Activated naive CD8-positive, alpha-beta T cell treated with anti-CD3 and anti-CD28 coated beads, Interleukin-2, amount 50 U/mL, for 24 hours (primary cell): Measurements from ENCODE around the gene DIS3L2.
"Not testable (repeated sequence)": the region's sequence is repeated elsewhere in the genome, so short reads cannot be mapped to it uniquely, and the experiment has no call there.

Experiments
- ATAC-seq: fragments of 150-1000 bp; cut with Tn5 transposase; one replicate; pipeline ENCODE4 v1.10.0; 2021
- DNase-seq: peaks from one replicate; pipeline ENCODE4 v3.0.0; 2021
- H3K27ac Mint-ChIP-seq: one replicate; pipeline ENCODE4 v1.8.0; 2021; ENCODE audit warnings: mild to moderate bottlenecking, mixed read lengths
- H3K27me3 Mint-ChIP-seq: one replicate; pipeline ENCODE4 v1.8.0; 2021; ENCODE audit warnings: mixed read lengths
- H3K36me3 Mint-ChIP-seq: one replicate; pipeline ENCODE4 v1.8.0; 2021; ENCODE audit warnings: low read depth, mixed read lengths
- H3K4me1 Mint-ChIP-seq: one replicate; pipeline ENCODE4 v1.8.0; 2021; ENCODE audit warnings: mixed read lengths
- H3K4me3 Mint-ChIP-seq: one replicate; pipeline ENCODE4 v1.8.0; 2021; ENCODE audit warnings: mild to moderate bottlenecking, moderate library complexity, mixed read lengths
- H3K9me3 Mint-ChIP-seq: one replicate; pipeline ENCODE4 v1.8.0; 2021; ENCODE audit warnings: mixed read lengths

DIS3L2 gene

DNA sequence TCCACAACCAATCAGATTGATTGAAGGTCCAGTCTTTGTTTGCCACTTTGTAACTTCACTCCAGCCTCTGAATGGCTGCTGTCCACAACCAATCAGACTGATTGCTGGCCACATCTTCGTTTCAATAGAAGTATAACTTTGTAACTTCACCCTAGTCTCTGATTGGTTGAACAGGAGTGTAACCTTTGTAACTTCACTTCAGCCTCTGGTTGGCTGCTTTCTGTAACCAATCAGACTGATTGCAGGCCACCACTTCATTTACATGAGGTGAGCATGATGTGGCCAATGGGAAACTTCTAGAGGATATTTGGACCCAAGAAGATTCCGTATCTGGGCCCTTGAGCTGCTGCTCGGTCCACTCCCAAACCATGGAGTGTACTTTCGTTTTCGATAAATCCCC is 400.1 kb downstream of the DIS3L2 start:
- no peaks in the 10 kb centered on the region for H3K27me3 Mint-ChIP-seq

DNA sequence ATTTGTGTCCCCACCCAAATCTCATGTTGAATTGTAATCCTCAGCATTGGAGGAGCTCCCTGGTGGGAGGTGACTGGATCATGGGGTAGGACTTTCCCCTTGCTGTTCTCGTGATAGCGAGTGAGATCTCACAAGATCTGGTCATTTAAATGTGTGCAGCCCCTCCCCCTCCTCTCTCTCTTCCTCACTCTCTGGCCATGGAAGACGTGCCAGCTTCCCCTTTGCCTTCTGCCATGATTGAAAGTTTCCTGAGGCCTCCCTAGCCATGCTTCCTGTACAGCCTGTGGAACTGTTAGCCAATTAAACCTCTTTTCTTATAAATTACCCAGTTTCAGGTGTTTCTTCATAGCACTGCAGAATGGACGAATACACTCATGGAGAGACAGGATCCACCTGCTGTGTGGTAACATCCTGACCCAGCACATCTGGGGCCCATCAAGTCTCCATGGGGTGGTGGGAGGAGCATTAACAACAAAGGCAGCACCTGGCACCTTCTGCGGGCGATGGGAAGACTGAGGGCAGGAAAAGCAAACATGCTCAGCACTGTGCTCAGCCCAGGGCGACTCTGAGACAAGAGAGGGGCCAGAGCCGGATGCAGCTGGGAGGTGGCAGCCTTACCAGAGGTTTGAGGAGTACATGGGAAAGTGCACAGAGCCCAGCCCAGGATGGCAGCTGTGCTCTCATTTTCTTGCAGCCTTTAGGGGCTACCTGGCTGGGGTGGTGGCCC is 400.8 kb downstream of the DIS3L2 start:
- ATAC-seq: no peak
- peaks cover 22% of the 10 kb centered on the region for H3K4me1 Mint-ChIP-seq
- H3K9me3 Mint-ChIP-seq: no peaks in the 10 kb centered on the region
- no peaks in the 10 kb centered on the region for H3K27me3 Mint-ChIP-seq
- no peak overlapping the region for H3K27ac Mint-ChIP-seq
- H3K36me3 Mint-ChIP-seq: no peaks in the 10 kb centered on the region
- no peak for DNase-seq
- H3K4me3 Mint-ChIP-seq: no peak overlapping the region

More for the DNA sequence above, 400.1 kb downstream of the DIS3L2 start:
- Mint-ChIP-seq H3K4me1 (peaks cover 22% of the 10 kb centered on the region), H3K27ac (no peak overlapping the region), H3K4me3 (no peak overlapping the region), H3K36me3 (no peaks in the 10 kb centered on the region), H3K9me3 (no peaks in the 10 kb centered on the region)
- DNase-seq (no peak), ATAC-seq (no peak)

DNA sequence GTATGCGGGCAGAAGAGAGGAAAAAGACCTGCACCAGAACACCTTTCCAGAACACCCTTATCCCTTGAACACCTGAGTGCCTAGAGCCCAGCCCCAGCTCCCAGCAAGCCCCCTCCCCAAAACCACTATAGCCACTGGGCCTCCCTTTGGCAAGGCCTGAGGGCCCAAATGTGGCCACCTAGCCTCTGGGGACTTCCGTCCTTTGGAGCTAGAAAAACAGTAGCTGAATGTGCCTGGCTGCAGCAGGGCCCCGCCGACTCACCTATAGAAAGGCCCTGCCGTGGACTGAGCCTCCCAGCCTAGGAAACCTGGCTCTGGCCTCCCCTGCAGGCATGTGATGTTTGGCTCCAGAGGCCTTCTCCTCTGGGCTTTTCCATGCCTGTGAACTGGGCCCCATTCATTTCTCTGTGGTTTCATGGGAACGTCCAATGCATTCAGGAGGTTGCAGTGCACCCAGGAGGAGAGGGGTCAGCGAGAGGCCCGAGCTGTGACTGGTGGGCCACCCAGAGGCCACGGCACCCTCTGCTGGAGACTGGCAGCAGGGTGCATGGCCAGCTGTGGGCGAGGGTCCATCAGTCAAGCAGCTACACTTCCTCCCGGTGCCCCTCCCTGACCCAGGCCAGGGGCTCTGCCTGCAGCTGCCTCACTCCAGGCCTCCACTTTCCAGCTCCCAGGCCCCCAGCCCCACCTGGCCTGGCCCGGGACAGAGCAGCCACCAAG is 401.7 kb downstream of the DIS3L2 start:
- ATAC-seq, H3K9me3 Mint-ChIP-seq, H3K27me3 Mint-ChIP-seq: not testable (repeated sequence)

DNA sequence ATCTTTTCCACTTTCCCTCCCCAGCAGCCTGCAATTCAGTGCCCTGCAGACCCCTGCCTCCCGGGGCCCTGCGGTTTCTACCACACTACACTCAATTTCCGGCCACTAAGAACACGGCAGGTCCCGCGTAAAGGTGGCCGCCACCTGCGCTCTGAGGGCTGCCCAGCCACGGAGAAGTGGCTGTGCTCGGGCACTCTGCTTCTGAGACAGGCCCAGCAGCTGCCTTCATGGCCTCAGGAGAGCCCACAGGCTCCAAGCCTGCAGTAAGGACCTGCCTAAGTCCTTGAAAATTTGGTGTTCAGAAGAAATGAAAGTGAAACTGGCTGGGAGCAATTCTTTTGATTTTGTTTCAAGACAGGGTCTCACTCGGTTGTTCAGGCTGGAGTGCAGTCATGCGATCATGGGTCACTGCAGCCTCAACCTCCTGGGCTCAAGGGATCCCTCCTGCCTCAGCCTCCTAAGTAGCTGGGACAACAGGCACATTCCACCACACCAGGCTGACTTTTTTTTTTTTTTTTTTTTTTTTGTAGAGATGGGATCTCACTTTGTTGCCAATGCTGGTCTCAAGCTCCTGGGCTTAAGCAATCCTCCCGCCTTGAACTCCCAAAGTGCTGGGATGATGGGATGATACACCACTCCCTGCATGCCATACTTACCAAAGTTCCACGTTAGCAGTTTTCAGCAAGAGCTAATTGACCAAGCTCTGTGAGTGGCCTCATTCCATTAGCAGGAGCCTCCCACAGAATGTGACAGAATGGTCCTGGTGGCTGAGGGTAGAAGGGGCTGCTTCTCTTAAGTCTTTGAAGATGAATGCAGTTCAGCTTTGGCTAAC is 402.5 kb downstream of the DIS3L2 start:
- peak overlapping the region; percentile 68 for H3K4me3 Mint-ChIP-seq
- peak overlapping the region; percentile 52 for H3K27ac Mint-ChIP-seq
- peaks cover 22% of the 10 kb centered on the region for H3K4me1 Mint-ChIP-seq
- no peaks in the 10 kb centered on the region for H3K36me3 Mint-ChIP-seq
- no peaks in the 10 kb centered on the region for H3K9me3 Mint-ChIP-seq
- ATAC-seq: peak; percentile 40
- H3K27me3 Mint-ChIP-seq: no peaks in the 10 kb centered on the region
- no peak for DNase-seq

More for the DNA sequence above, 401.7 kb downstream of the DIS3L2 start:
- H3K4me3 Mint-ChIP-seq: peak overlapping the region; percentile 68
- H3K36me3 Mint-ChIP-seq, DNase-seq: not testable (repeated sequence)
- H3K4me1 Mint-ChIP-seq: peaks cover 22% of the 10 kb centered on the region
- H3K27ac Mint-ChIP-seq: peak overlapping the region; percentile 52

DNA sequence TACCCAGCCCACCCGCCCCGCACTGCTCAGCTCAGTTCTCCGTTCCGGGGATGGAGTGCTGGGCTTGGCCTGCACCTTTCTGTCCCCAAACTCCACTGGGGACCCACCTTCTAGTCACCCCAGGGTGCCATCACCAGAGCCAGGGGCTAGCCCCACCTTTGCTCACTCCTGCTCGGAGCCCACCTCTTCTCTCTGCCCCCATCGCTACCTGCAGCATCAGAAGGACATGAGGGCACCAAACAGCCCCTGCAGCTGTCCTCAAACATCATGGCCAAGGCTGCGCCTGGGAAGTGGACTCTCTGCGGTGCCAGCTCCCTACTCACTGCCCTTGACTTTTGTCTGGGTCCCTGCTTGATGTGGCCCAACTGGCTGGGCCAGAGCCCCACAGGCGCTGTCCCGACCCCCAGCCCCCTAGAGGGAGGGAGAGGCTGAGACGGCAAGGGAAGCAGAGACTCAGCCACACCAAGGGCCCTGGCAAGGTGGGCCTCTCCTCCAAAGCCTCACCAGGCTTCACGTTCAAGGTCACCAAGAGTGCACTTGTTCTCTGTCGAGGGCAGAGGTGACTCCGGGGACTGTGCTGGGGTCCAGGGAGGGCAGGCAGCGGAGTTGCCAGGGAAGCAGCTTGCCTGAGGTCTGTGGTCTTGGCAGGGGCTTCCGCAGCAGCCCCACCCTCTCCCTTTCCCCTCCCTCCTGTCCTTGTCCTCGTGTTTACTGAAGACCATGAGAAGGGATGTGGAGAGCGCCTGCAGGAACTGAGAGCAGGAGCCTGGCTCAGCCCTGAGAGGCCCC is 403.5 kb downstream of the DIS3L2 start:
- H3K4me1 Mint-ChIP-seq: peaks cover 22% of the 10 kb centered on the region
- not testable (repeated sequence) for H3K9me3 Mint-ChIP-seq, ATAC-seq, H3K36me3 Mint-ChIP-seq, H3K4me3 Mint-ChIP-seq, DNase-seq, H3K27me3 Mint-ChIP-seq, H3K27ac Mint-ChIP-seq

GRCh38 chr2:232365621-232366321 is 404.3 kb downstream of the DIS3L2 start:
- Mint-ChIP-seq H3K27me3 (no peaks in the 10 kb centered on the region), H3K27ac (no peak overlapping the region), H3K9me3 (no peaks in the 10 kb centered on the region), H3K4me3 (no peak overlapping the region), H3K36me3 (no peaks in the 10 kb centered on the region), H3K4me1 (peaks cover 22% of the 10 kb centered on the region)
- peak; percentile 60 for ATAC-seq
- DNase-seq: no peak

DNA sequence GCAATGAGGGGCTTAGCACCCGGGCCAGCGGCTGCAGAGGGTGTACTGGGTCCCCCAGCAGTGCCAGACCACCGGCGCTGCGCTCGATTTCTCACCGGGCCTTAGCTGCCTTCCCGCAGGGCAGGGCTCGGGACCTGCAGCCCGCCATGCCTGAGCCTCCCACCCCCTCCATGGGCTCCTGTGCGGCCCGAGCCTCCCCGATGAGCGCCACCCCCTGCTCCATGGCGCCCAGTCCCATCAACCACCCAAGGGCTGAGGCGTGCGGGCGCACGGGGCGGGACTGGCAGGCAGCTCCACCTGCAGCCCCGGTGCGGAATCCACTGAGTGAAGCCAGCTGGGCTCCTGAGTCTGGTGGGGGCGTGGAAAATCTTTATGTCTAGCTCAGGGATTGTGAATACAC is 404.9 kb downstream of the DIS3L2 start:
- peaks cover 22% of the 10 kb centered on the region for H3K4me1 Mint-ChIP-seq
- not testable (repeated sequence) for H3K4me3 Mint-ChIP-seq, H3K9me3 Mint-ChIP-seq, H3K27ac Mint-ChIP-seq, H3K36me3 Mint-ChIP-seq, H3K27me3 Mint-ChIP-seq, ATAC-seq, DNase-seq

GRCh38 chr2:232367016-232367415 is 405.5 kb downstream of the DIS3L2 start:
- DNase-seq (no peak), ATAC-seq (no peak)
- no peaks in the 10 kb centered on the region for H3K36me3 Mint-ChIP-seq
- H3K27me3 Mint-ChIP-seq: no peaks in the 10 kb centered on the region
- H3K4me1 Mint-ChIP-seq: peaks cover 22% of the 10 kb centered on the region
- no peak overlapping the region for H3K27ac Mint-ChIP-seq
- H3K9me3 Mint-ChIP-seq: no peaks in the 10 kb centered on the region
- no peak overlapping the region for H3K4me3 Mint-ChIP-seq

DNA sequence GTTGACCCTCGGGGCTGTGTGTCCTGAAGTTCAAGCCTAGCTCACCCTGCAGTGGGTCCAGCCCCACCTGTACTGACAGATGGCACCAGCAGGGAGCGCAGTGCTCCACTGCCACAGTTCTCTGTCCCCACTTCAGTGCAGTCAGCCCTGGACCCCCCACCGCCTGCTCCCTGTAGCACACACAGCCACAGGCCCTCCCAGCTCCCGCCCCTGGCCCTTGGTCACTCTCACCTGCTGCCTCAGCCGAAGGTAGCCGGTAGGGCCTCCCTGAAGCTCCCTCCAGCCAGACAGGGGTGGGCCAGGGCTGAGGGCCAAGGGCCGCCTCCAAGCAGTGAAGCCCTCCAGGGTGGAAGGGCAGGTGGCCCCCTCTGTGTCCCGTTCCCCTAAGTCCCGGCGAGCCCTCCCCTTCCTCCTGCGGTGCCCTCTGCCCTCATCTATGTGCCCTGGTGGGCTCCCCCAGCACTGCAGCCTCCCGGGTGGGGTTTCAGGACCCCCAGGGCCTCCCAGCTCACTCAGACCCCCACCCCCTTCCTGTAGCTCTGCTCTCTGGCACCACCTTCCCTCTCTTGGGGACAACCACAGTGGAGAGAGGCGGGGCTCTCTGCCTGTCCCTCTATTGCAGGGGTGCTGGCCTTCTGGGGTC is 406.2 kb downstream of the DIS3L2 start:
- DNase-seq (no peak), ATAC-seq (no peak)
- H3K36me3 Mint-ChIP-seq: no peaks in the 10 kb centered on the region
- no peaks in the 10 kb centered on the region for H3K9me3 Mint-ChIP-seq
- H3K4me3 Mint-ChIP-seq: no peak overlapping the region
- H3K4me1 Mint-ChIP-seq: peaks cover 18% of the 10 kb centered on the region
- H3K27ac Mint-ChIP-seq: no peak overlapping the region
- H3K27me3 Mint-ChIP-seq: no peaks in the 10 kb centered on the region

- Mint-ChIP-seq H3K4me1 (peaks cover 14% of the 10 kb centered on the region), H3K27ac (no peak overlapping the region), H3K27me3 (no peaks in the 10 kb centered on the region), H3K4me3 (no peak overlapping the region), H3K9me3 (no peaks in the 10 kb centered on the region), H3K36me3 (no peaks in the 10 kb centered on the region)
- no peak for ATAC-seq
- DNase-seq: no peak
These were observed 406.8 kb downstream of the DIS3L2 start for GRCh38 chr2:232368311-232368731.

GRCh38 chr2:232369126-232369951 is 407.8 kb downstream of the DIS3L2 start:
- H3K9me3 Mint-ChIP-seq: no peaks in the 10 kb centered on the region
- H3K36me3 Mint-ChIP-seq: no peaks in the 10 kb centered on the region
- H3K4me1 Mint-ChIP-seq: peaks cover 4% of the 10 kb centered on the region
- DNase-seq (no peak), ATAC-seq (no peak)
- H3K4me3 Mint-ChIP-seq: no peak overlapping the region
- H3K27ac Mint-ChIP-seq: no peak overlapping the region
- no peaks in the 10 kb centered on the region for H3K27me3 Mint-ChIP-seq

GRCh38 chr2:232370007-232370406 is 408.5 kb downstream of the DIS3L2 start:
- ATAC-seq, H3K27me3 Mint-ChIP-seq, H3K4me3 Mint-ChIP-seq, H3K9me3 Mint-ChIP-seq, H3K4me1 Mint-ChIP-seq, DNase-seq, H3K27ac Mint-ChIP-seq, H3K36me3 Mint-ChIP-seq: not testable (repeated sequence)
